KOPT-K1 (cell line): ENCODE measurements around the gene VEZT.

ENCODE experiments used
- H3K27ac ChIP-seq: fragments of 200-600 bp; sonication (generic); 2 replicates; pipeline ENCODE4 v1.5.1; 2016; ENCODE audit warnings: antibody characterized with exemption, mild to moderate bottlenecking, low read depth, low read length; ENCODE audit not compliant: poor library complexity, severe bottlenecking
- H3K36me3 ChIP-seq: fragments of 200-600 bp; sonication (generic); 2 replicates; pipeline ENCODE4 v1.5.1; 2017; ENCODE audit warnings: antibody characterized with exemption, mild to moderate bottlenecking, low read length, moderate library complexity; ENCODE audit not compliant: insufficient read depth
- H3K9me3 ChIP-seq: fragments of 200-600 bp; sonication (generic); 2 replicates; pipeline ENCODE4 v1.5.1; 2017; ENCODE audit warnings: antibody characterized with exemption, low read length, mild to moderate bottlenecking; ENCODE audit not compliant: insufficient read depth, poor library complexity, severe bottlenecking

The VEZT gene

DNA sequence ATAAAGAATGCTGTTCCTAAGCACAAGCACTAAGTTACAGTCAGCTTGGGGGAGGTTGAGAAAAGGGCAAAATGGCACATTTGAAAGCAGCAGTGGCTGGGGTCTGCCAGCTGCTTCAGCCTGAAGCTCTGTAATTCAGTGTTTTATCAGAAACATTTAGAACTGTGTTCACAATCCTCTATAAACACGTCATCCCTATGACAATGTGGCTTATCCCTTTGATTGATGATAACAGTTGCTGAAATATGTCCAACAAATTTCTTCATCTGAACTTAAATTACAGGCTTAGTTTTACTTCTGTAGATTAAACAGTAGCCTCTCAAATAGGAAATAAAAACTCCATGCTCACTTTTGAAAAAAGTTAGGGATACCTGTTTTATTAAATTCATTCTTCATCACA, 108.8 kb downstream of the VEZT start:
- Histone ChIP-seq H3K36me3 (no peaks in the 10 kb centered on the region), H3K9me3 (no peaks in the 10 kb centered on the region), H3K27ac (no peak overlapping the region)

DNA sequence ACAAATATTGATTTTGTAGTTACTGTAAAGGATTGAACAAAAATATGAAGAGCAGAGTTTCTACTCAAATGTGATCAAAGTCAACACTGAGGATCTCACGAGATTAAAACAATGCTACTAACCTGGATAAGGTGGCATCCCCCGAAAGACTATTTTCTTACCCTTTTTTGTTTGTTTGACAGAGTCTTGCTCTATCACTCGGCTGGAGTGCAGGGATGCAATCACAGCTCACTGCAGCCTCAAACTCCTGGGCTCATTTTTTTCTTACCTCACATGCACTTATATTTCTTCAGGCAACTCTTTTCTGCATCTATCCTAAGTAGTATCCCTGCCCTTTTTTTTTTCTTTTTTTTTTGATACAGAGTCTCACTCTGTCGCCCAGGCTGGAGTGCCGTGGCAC, 109.2 kb downstream of the VEZT start:
- Histone ChIP-seq H3K9me3 (no peaks in the 10 kb centered on the region), H3K27ac (no peak overlapping the region), H3K36me3 (no peaks in the 10 kb centered on the region)

DNA sequence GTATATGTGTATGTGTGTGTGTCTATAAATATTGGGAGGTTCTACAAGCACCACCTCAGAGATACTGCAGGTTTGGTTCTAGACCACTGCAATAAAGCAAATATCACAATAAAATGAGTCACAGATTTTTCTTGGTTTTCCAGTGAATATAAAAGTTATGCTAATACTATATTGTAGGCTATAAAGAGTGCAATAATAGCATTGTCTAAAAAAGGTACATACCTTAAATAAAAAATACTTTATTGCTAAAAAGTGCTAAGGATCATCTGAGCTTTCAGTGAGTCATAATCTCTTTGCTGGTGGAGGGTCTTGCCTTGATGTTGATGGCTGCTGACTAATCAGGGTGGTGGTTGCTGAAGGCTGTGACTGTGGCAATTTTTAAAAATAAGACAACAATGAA, 111.1 kb downstream of the VEZT start:
- H3K36me3 ChIP-seq: no peaks in the 10 kb centered on the region
- H3K9me3 ChIP-seq: no peaks in the 10 kb centered on the region
- H3K27ac ChIP-seq: no peak overlapping the region

DNA sequence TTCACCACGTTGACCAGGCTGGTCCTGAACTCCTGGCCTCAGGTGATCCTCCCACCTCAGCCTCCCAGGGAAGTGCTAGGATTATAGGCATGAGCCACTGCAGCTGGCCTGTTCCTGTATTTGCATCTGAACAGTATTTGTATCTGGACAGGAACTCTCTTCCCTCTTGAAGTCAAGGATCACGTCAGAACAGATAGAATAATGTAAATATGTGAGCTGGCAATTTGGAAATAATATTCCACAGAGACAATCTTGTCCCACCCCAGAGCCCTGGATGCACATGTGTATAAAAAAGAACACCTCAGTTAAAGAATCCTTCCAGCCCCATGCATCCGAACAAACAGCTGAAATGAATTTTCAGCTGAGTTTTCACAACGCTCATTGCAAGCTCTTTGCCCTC, 118.3 kb downstream of the VEZT start:
- Histone ChIP-seq H3K9me3 (no peaks in the 10 kb centered on the region), H3K27ac (no peak overlapping the region), H3K36me3 (no peaks in the 10 kb centered on the region)

DNA sequence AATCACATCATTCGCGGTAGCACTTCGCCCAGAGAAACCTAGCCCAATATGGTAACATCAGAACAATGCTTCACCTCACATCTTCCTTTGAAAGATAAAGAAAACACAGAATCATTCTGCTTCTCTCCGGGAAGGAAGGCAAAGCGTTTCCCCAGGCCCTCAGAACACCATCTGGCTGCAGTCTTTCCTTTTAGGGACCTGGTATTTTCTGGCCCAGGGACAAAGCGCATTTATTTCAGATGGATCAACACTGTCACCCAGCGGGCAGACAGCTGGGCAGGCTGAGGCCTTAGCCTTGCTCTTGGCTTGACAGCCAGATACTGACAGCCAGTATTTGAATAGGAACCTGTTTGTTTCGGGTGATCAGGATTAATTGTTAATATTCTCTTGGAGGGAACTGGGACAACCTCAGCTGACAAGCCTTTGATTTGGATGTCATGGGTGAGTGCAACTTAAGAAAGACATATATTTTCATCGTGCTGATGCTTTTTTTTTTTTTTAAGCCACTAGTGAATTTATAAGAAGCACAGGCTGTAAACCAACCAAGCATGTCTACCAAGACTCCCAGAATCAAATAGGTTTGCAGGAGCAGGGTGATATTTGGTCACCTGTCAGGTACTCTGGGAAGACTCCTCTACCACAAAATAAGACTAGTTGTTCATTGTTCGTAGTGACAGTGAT, 118.9 kb downstream of the VEZT start:
- Histone ChIP-seq H3K9me3 (no peaks in the 10 kb centered on the region), H3K36me3 (no peaks in the 10 kb centered on the region), H3K27ac (no peak overlapping the region)

DNA sequence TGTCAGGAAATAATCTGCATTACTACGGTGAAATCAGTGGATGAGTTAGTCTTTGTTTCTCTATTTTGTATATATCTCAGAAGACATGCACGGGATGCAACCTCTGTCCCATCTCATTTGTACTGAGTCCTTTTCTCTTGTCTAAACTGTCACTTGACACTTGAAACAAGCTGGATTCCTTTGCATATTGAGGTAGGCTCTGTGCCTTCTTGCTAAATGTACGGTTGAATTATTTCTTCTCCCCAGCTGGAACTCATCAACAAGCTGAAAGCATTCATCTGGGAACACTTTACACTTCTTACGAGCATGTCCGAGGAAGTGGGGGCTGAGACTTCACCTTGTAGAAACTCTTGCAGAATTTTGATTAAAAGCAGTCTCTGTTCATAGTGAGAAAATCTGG, 119.5 kb downstream of the VEZT start:
- Histone ChIP-seq H3K36me3 (no peaks in the 10 kb centered on the region), H3K27ac (no peak overlapping the region), H3K9me3 (no peaks in the 10 kb centered on the region)

DNA sequence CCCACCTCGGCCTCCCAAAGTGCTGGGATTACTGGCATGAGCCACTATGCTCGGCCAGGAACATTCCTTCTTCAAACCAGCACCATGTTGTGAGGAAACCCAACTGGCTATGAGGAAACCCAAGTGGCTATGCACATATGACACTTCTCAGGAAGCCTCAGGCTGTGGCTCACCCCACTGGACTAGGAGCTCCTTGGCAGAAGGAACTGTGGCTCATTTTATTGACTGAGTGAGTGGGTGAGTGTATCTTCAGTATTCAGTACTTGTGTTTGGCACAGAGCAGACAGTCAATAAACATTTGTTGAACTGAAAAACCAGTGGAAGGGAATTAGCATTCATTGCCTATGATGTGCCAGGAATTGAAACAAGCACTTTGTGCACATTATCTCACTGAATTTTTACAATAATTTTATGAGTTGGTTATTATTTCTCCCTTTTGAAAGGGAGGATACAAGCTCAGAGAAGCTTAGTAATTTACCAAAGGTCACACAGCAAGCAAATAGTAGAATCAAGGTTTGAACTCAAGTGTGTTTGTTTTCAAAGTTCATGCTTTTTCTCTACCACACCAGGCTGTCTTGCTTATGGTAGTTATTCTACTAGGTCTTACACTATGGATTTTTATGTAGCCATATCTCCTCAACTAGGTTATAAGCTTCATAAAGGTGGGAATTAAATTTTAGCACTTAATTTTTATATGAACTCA, 121.6 kb downstream of the VEZT start:
- Histone ChIP-seq H3K9me3 (no peaks in the 10 kb centered on the region), H3K36me3 (no peaks in the 10 kb centered on the region), H3K27ac (no peak overlapping the region)

DNA sequence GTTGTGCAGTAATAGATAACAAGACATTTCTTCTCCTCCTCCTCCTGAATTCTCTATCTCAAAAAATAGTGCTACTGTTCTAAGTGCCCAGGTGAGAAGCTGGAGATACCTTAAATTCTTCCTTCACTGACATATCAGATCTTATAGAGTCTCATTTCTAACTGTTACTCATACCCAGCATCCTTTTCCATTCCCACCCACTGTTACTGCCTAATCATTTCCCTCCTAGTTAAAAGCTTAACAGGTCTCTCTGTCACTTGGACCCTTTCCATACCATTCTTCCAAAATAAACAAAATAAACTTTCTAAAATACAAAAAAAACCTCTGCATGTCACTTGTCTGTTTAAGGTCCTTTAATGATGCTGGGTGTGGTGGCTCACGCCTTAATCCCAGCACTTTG, 124.4 kb downstream of the VEZT start:
- no peaks in the 10 kb centered on the region for H3K9me3 ChIP-seq
- no peak overlapping the region for H3K27ac ChIP-seq
- no peaks in the 10 kb centered on the region for H3K36me3 ChIP-seq

DNA sequence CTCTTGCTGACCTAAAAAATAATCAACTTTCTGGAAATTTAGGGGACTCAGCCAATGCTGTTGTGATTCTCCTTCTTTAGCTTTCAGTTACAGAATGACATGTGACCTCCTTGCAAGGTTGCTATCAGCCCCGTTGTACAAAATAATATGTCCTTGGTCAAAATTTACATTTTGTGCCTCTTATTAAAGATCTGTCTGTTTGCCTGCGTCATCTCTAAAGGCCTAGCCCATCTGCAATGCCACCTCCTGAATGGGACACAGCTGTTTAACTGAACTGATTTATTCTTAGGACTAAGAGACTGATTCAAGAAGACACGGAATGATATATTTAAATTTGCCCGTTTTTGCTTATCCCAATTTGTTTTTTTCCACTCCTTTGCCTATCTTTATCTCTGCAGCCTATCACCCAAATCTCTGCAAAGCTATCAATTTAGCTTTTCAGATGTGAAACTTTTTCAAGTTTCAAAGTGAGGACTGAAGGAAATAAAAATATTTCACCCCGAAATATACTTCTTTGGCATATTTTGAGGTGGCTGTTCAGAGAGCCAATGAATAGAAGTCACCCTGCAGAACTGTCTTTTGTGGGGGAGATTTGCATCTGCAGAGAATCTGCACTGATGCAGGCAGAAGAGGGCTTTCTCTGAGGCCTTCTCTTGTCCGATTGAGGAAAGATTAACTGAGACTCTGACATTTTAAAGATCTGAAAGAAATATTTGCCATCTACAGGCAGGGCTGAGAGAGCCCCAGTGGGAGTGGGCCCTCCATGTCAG, 126.0 kb downstream of the VEZT start:
- Histone ChIP-seq H3K9me3 (no peaks in the 10 kb centered on the region), H3K27ac (no peak overlapping the region), H3K36me3 (no peaks in the 10 kb centered on the region)

DNA sequence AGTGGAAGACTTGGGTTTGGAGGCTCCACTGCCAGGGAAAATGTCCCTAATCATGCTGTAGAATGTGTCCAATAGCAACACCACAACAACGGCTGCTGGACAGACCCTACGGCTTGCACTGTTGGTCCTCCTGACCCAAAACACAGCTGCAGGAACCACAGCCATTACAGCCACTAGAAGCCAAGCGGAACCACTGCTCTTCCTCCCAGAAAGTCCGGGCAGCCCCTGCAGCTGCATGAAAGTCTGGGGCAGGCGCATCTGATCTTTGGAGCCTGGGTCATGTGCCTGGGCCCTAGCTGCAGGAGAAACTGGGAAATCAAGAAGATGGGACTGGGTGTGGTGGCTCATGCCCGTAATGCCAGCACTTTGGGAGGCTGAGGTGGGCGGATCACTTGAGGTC, 131.7 kb downstream of the VEZT start:
- Histone ChIP-seq H3K9me3 (no peaks in the 10 kb centered on the region), H3K27ac (no peak overlapping the region), H3K36me3 (no peaks in the 10 kb centered on the region)

DNA sequence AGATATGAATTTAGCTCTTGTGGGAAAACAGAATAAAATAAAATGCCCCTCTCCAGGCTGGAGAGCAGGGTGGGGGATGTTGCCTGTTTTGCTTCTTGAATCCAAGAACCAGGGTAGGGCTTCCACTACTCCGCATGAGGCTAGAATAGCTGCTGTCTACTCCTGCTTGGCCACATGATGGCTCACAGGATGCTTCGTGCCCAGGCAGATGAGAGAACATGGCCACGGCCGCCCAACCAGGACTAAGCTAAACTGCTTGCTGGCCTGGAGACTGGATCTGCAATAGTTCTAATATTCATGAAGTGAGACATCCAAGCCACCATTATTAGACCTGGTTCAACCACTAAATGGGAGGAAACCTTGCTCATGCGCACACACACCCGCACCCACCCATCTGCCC, 134.1 kb downstream of the VEZT start:
- Histone ChIP-seq H3K36me3 (no peaks in the 10 kb centered on the region), H3K27ac (no peak overlapping the region), H3K9me3 (no peaks in the 10 kb centered on the region)
